ENCODE results near the gene LRRC3.

Gene LRRC3

GRCh38 chr21:44437371-44437695, 18.0 kb upstream of the LRRC3 start:
- H3K4me1 Mint-ChIP-seq, result no peaks in the 10 kb centered on the region
- no peak overlapping the region for H3K27ac Mint-ChIP-seq (ENCODE audit: low read depth)
- H3K27me3 Mint-ChIP-seq, result no peaks in the 10 kb centered on the region
- peaks cover 1% of the 10 kb centered on the region for H3K9me3 Mint-ChIP-seq
- H3K36me3 Mint-ChIP-seq (ENCODE audit: insufficient read depth), result no peaks in the 10 kb centered on the region
- DNase-seq (ENCODE audit: low spot score in 2 of 2) (no peak), ATAC-seq (replicated peaks; ENCODE audit: extremely low read depth, poor library complexity, severe bottlenecking) (no peak)
- H3K4me3 Mint-ChIP-seq, result no peak overlapping the region

- Mint-ChIP-seq H3K9me3 (no peaks in the 10 kb centered on the region), H3K27me3 (no peaks in the 10 kb centered on the region), H3K4me1 (no peaks in the 10 kb centered on the region), H3K4me3 (no peak overlapping the region), H3K27ac (ENCODE audit: low read depth) (no peak overlapping the region), H3K36me3 (ENCODE audit: insufficient read depth) (no peaks in the 10 kb centered on the region)
- ATAC-seq (replicated peaks; ENCODE audit: extremely low read depth, poor library complexity, severe bottlenecking) (no peak), DNase-seq (ENCODE audit: low spot score in 2 of 2) (no peak)
Measured at GRCh38 chr21:44437696-44438431, 17.4 kb upstream of the LRRC3 start.

- Mint-ChIP-seq H3K9me3 (no peaks in the 10 kb centered on the region), H3K27me3 (no peaks in the 10 kb centered on the region), H3K4me1 (no peaks in the 10 kb centered on the region), H3K27ac (ENCODE audit: low read depth) (no peak overlapping the region), H3K4me3 (no peak overlapping the region), H3K36me3 (ENCODE audit: insufficient read depth) (peaks cover 2% of the 10 kb centered on the region)
- ATAC-seq (replicated peaks; ENCODE audit: extremely low read depth, poor library complexity, severe bottlenecking) (no peak), DNase-seq (ENCODE audit: low spot score in 2 of 2) (no peak)
Measured at GRCh38 chr21:44438531-44439210, 16.6 kb upstream of the LRRC3 start.

GRCh38 chr21:44439211-44439600, 16.1 kb upstream of the LRRC3 start:
- H3K36me3 Mint-ChIP-seq (ENCODE audit: insufficient read depth), result peaks cover 2% of the 10 kb centered on the region

GRCh38 chr21:44440241-44441040, 14.9 kb upstream of the LRRC3 start:
- no peak for ATAC-seq (replicated peaks; ENCODE audit: extremely low read depth, poor library complexity, severe bottlenecking)
- Mint-ChIP-seq H3K27ac (ENCODE audit: low read depth) (no peak overlapping the region), H3K27me3 (peaks cover 13% of the 10 kb centered on the region), H3K9me3 (no peaks in the 10 kb centered on the region), H3K4me3 (no peak overlapping the region), H3K36me3 (ENCODE audit: insufficient read depth) (peaks cover 2% of the 10 kb centered on the region), H3K4me1 (no peaks in the 10 kb centered on the region)
- no peak for DNase-seq (ENCODE audit: low spot score in 2 of 2)

More at GRCh38 chr21:44439211-44439600, 16.1 kb upstream of the LRRC3 start:
- no peak for DNase-seq (ENCODE audit: low spot score in 2 of 2)
- Mint-ChIP-seq H3K4me3 (no peak overlapping the region), H3K9me3 (no peaks in the 10 kb centered on the region), H3K4me1 (no peaks in the 10 kb centered on the region), H3K27ac (ENCODE audit: low read depth) (no peak overlapping the region), H3K27me3 (peaks cover under 1% of the 10 kb centered on the region)
- no peak for ATAC-seq (replicated peaks; ENCODE audit: extremely low read depth, poor library complexity, severe bottlenecking)

GRCh38 chr21:44441041-44441400, 14.3 kb upstream of the LRRC3 start:
- H3K27me3 Mint-ChIP-seq, result peaks cover 16% of the 10 kb centered on the region
- no peaks in the 10 kb centered on the region for H3K9me3 Mint-ChIP-seq
- no peak overlapping the region for H3K4me3 Mint-ChIP-seq
- no peak for DNase-seq (ENCODE audit: low spot score in 2 of 2)
- H3K36me3 Mint-ChIP-seq (ENCODE audit: insufficient read depth), result peaks cover 2% of the 10 kb centered on the region
- H3K27ac Mint-ChIP-seq (ENCODE audit: low read depth), result no peak overlapping the region
- H3K4me1 Mint-ChIP-seq, result no peaks in the 10 kb centered on the region
- ATAC-seq (replicated peaks; ENCODE audit: extremely low read depth, poor library complexity, severe bottlenecking), result no peak

GRCh38 chr21:44441581-44442265, 13.6 kb upstream of the LRRC3 start:
- H3K27ac Mint-ChIP-seq (ENCODE audit: low read depth), result no peak overlapping the region

GRCh38 chr21:44442266-44443125, 12.8 kb upstream of the LRRC3 start:
- no peak for ATAC-seq (replicated peaks; ENCODE audit: extremely low read depth, poor library complexity, severe bottlenecking)
- Mint-ChIP-seq H3K27me3 (peaks cover 21% of the 10 kb centered on the region), H3K4me3 (no peak overlapping the region), H3K36me3 (ENCODE audit: insufficient read depth) (peaks cover 2% of the 10 kb centered on the region), H3K9me3 (no peaks in the 10 kb centered on the region), H3K27ac (ENCODE audit: low read depth) (no peak overlapping the region), H3K4me1 (no peaks in the 10 kb centered on the region)
- DNase-seq (ENCODE audit: low spot score in 2 of 2), result no peak

More at GRCh38 chr21:44441581-44442265, 13.6 kb upstream of the LRRC3 start:
- no peaks in the 10 kb centered on the region for H3K4me1 Mint-ChIP-seq
- peaks cover 2% of the 10 kb centered on the region for H3K36me3 Mint-ChIP-seq (ENCODE audit: insufficient read depth)
- DNase-seq (ENCODE audit: low spot score in 2 of 2) (no peak), ATAC-seq (replicated peaks; ENCODE audit: extremely low read depth, poor library complexity, severe bottlenecking) (no peak)
- H3K9me3 Mint-ChIP-seq, result no peaks in the 10 kb centered on the region
- peaks cover 16% of the 10 kb centered on the region for H3K27me3 Mint-ChIP-seq
- H3K4me3 Mint-ChIP-seq, result no peak overlapping the region

GRCh38 chr21:44443291-44443890, 11.9 kb upstream of the LRRC3 start:
- ATAC-seq (replicated peaks; ENCODE audit: extremely low read depth, poor library complexity, severe bottlenecking), result no peak
- peaks cover 3% of the 10 kb centered on the region for H3K36me3 Mint-ChIP-seq (ENCODE audit: insufficient read depth)
- H3K4me1 Mint-ChIP-seq, result no peaks in the 10 kb centered on the region
- H3K27me3 Mint-ChIP-seq, result peaks cover 21% of the 10 kb centered on the region
- DNase-seq (ENCODE audit: low spot score in 2 of 2), result no peak
- no peak overlapping the region for H3K4me3 Mint-ChIP-seq
- no peaks in the 10 kb centered on the region for H3K9me3 Mint-ChIP-seq
- H3K27ac Mint-ChIP-seq (ENCODE audit: low read depth), result no peak overlapping the region

GRCh38 chr21:44443891-44444285, 11.4 kb upstream of the LRRC3 start:
- ATAC-seq (replicated peaks; ENCODE audit: extremely low read depth, poor library complexity, severe bottlenecking) (no peak), DNase-seq (ENCODE audit: low spot score in 2 of 2) (no peak)
- Mint-ChIP-seq H3K36me3 (ENCODE audit: insufficient read depth) (peaks cover 3% of the 10 kb centered on the region), H3K27ac (ENCODE audit: low read depth) (no peak overlapping the region), H3K4me1 (no peaks in the 10 kb centered on the region), H3K27me3 (peaks cover 26% of the 10 kb centered on the region), H3K4me3 (no peak overlapping the region), H3K9me3 (no peaks in the 10 kb centered on the region)

- peaks cover 3% of the 10 kb centered on the region for H3K36me3 Mint-ChIP-seq (ENCODE audit: insufficient read depth)
- H3K27me3 Mint-ChIP-seq, result peaks cover 32% of the 10 kb centered on the region
- ATAC-seq (replicated peaks; ENCODE audit: extremely low read depth, poor library complexity, severe bottlenecking) (no peak), DNase-seq (ENCODE audit: low spot score in 2 of 2) (no peak)
- no peak overlapping the region for H3K4me3 Mint-ChIP-seq
- no peaks in the 10 kb centered on the region for H3K4me1 Mint-ChIP-seq
- H3K27ac Mint-ChIP-seq (ENCODE audit: low read depth), result no peak overlapping the region
- no peaks in the 10 kb centered on the region for H3K9me3 Mint-ChIP-seq
Measured at GRCh38 chr21:44444286-44444931, 10.9 kb upstream of the LRRC3 start.

Measured in central memory CD8-positive, alpha-beta T cell (primary cell).